Stimulated activated CD8-positive, alpha-beta memory T cell treated with anti-CD3 and anti-CD28 coated beads, Interleukin-12 subunit alpha, Interleukin-12 subunit beta, amount 100 ng/mL, for 4 hours (primary cell): ENCODE data around the gene BRIP1.
"Not testable (repeated sequence)": the region's sequence is repeated elsewhere in the genome, so short reads cannot be mapped to it uniquely, and the experiment has no call there.

Experiments used
- DNase-seq: peaks from one replicate; pipeline ENCODE4 v3.0.0-alpha.2; 2020; ENCODE audit warnings: low read depth

BRIP1 gene

DNA sequence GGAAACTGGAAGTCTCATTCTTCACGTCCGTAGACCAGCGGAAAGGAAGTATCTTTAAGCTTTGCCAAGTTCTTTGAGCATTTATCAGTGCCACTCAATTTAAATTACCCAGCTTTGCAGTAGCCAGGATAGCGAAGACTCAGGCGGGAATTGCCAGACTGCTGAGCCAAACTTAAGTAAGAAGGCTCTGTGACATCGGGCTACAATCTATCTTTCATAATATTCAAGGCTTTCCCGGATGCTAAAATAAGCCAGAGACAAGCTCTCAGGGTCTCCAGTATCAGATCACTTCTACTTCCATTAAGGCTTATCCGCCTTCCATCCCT lies 436 bp upstream of the BRIP1 start:
- no peak for DNase-seq

- DNase-seq = no peak
These were observed 1.2 kb downstream of the BRIP1 start for GRCh38 chr17:61862105-61862574.

GRCh38 chr17:61860397-61860796 lies 2.9 kb downstream of the BRIP1 start:
- not testable (repeated sequence) for DNase-seq

DNA sequence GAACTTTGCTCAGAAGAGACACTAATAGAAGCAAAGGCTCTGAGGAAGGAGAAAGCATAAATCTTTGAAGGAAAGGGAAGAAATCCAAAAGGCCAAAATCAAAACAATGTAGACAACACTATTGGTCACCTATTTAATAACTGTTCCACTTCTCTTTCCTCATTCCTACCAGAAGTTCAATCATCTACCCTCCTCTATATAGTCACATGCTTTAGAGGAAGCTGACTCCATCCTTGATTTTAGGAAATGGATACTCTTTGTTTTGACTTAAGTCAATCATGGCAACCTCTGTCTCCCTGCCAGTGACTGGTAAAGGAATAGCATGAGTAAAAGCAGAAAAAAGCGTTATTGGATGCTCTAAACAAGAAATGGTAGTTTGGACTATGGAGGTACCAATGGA lies 7.3 kb downstream of the BRIP1 start:
- DNase-seq = no peak

GRCh38 chr17:61852857-61853256 lies 10.5 kb downstream of the BRIP1 start:
- DNase-seq = no peak

- no peak for DNase-seq
These were observed 13.7 kb downstream of the BRIP1 start for GRCh38 chr17:61849674-61850073.

GRCh38 chr17:61848896-61849295 lies 14.4 kb downstream of the BRIP1 start:
- DNase-seq = no peak

- DNase-seq = no peak
These were observed 15.1 kb downstream of the BRIP1 start for GRCh38 chr17:61848247-61848646.

DNA sequence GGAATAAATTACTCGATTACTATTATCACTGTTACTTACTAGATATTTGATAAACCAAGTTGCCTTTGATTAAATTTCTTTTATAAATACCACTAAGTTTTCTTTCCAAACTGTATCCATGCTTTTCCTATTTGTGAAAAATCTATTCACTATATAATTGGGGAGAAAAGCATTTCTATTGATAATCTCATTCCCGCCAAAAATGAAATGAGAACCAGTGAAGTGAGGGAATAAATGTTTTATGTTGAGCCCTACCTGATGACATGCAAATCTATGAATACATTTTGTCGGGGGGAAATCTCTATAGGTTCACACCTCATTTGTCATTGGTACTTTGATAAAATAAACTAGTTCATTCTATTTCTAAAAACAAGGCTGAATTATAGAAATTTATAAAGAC lies 15.7 kb downstream of the BRIP1 start:
- DNase-seq = no peak

DNA sequence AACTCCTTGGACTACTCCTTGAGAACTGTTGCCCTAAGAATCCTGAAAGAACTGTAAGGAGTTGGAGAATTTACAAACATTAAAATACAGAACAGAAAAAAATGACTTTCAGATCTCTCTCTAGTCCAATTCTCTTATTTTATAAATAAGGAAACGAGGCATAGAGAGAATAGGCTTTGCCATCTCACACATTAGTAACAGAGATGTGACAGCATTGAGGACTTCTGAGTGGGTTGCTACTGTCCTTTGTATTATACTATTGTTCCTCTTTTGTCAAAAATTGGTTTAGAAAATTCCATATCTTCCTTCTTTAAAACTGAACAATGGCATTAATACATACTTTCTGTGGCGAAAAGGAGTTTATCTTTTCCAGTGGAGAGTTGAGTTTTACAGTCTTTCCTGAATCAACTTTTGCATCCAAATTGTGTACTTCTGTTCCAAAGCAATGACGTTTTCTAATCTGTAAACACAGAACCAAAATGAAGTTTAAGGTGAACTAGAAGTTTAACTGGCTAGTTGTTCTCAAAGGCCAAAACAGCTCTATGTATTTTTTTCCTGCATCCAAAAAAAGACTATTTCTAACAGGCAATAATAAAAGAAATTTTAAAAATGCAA lies 16.5 kb downstream of the BRIP1 start:
- no peak for DNase-seq

GRCh38 chr17:61846088-61846487 lies 17.2 kb downstream of the BRIP1 start:
- DNase-seq = no peak

- no peak for DNase-seq
These were observed 19.9 kb downstream of the BRIP1 start for GRCh38 chr17:61843435-61843834.

GRCh38 chr17:61842899-61843298 lies 20.4 kb downstream of the BRIP1 start:
- no peak for DNase-seq

GRCh38 chr17:61839300-61839786 lies 24.0 kb downstream of the BRIP1 start:
- DNase-seq = no peak

DNA sequence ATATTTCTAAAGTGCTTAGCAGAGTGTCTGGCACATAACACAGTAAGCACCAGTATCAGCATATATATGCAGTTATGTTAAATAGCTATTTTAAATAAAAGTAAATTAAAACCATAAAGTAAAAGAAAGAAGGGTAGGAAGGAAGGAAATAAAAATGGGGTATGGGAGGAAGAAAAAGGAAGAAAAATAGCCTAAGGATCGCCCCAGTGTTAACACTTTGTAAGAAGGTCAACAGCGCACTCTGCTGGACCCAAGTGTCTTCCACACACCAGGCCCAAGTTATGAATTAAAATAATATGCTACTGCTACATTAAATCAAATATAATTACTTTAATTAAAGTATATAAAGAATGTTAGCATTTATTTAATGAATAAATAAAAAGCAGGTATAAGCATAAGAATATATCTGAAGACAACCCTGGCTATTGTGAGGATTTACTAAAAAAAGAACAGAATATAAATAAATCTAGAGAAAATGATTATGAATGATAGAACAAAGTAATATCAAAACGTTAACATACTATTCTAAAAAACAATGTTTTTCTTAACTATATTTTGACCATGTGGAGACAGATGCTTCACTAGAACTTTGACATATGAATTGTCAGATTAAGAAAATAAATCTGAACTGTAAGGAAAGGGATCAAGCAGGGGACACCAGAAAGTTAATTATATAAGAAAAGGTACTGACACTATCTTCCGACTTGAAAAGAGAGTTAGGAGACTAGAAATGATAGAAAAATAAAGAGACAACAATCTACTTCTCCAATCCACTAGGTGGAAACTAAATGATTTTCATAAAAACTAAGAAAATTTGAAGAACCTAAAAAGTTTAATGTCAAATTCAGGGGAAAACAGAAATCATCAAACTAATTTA lies 25.9 kb downstream of the BRIP1 start:
- DNase-seq = no peak

- no peak for DNase-seq
These were observed 26.8 kb downstream of the BRIP1 start for GRCh38 chr17:61836266-61837174.

DNA sequence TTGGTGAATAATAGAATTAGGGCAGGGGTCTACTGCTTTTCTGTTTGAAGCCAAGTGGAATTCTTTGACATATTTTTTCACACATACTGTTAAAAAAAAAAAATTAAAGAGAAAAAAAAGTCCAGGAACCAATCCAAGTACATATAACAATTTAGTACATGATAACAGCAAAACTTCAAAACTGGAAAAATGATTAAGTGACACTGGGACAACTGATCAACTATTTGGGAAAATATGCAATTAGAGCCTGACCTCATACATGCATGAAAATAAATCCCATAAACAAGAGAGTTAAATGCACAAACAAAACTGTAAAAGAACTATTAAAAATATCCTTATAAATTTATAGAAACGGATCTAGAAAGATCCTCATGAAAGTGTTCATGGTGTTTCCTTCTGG lies 27.7 kb downstream of the BRIP1 start:
- no peak for DNase-seq

- no peak for DNase-seq
These were observed 28.7 kb downstream of the BRIP1 start for GRCh38 chr17:61834610-61835009.

DNA sequence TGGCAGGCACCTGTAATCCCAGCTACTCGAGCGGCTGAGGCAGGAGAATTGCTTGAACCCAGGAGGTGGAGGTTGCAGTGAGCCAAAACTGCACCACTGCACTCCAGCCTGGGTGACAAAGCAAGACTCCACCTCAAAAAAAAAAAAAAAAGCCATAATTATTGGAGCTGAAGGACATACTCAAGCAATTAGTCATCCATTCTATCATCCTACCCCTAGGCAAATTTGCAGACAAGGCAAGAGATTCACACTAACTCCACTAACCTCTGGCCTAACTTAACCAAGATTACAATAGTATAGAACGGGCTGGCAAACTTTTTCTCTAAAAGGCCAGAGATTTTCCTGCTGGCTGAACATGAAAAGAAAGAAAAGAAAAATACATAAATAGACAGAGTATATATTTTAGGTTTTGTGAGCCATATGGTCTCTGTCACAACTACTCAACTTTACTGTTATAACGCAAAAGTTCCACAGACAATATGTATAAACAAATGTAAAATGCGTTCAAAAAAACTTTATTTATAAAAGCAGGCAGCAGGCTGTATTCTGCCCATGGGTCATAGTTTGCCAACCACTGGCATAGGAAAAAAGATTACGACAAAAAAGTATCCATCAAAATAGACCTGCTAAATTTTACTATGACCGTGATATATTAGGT lies 29.7 kb downstream of the BRIP1 start:
- DNase-seq = no peak

GRCh38 chr17:61832463-61832862 lies 30.9 kb downstream of the BRIP1 start:
- DNase-seq = no peak

GRCh38 chr17:61831099-61831498 lies 32.2 kb downstream of the BRIP1 start:
- no peak for DNase-seq

- DNase-seq = no peak
These were observed 34.6 kb downstream of the BRIP1 start for GRCh38 chr17:61828694-61829093.
